IgD-negative memory B cell (primary cell): Measurements from ENCODE around the gene PARP8. TPM values are rescaled to one million over a fixed set of nuclear protein-coding genes. Genes with fewer than 3 reads are reported as not detected.
"Not testable (repeated sequence)": the region's sequence is repeated elsewhere in the genome, so short reads cannot be mapped to it uniquely, and the experiment has no call there.

Experiments
- H3K27ac Mint-ChIP-seq, 3 donors: one replicate each; pipeline ENCODE4 v1.8.0; 2020 to 2022; ENCODE audit warnings: mild to moderate bottlenecking in 3 of 3, mixed read lengths in 3 of 3, moderate library complexity in 1 of 3
- H3K27me3 Mint-ChIP-seq: one replicate; pipeline ENCODE4 v1.8.0; 2021; ENCODE audit warnings: mixed read lengths
- H3K36me3 Mint-ChIP-seq: one replicate; pipeline ENCODE4 v1.8.0; 2020; ENCODE audit warnings: mild to moderate bottlenecking, mixed read lengths
- H3K4me1 Mint-ChIP-seq, 3 donors: one replicate each; pipeline ENCODE4 v1.8.0; 2020 to 2022; ENCODE audit warnings: mixed read lengths in 3 of 3, mild to moderate bottlenecking in 1 of 3
- H3K4me3 Mint-ChIP-seq, 4 donors: one replicate each; pipeline ENCODE4 v1.8.0; 2020 to 2022; ENCODE audit warnings: mild to moderate bottlenecking in 4 of 4, mixed read lengths in 4 of 4, moderate library complexity in 3 of 4
- H3K9me3 Mint-ChIP-seq, 3 donors: one replicate each; pipeline ENCODE4 v1.8.0; 2020 to 2021; ENCODE audit warnings: mixed read lengths in 3 of 3, mild to moderate bottlenecking in 1 of 3
- polyA plus RNA-seq: library from polyadenylated mRNA; unstranded; fragments of 300-500 nt; fragmentation: Illumina TruSeq; gene quantifications from one replicate; pipeline ENCODE4 v1.2.3, GENCODE V29; 2021

PARP8 gene
- 34.1 TPM for polyA plus RNA-seq

- H3K36me3 Mint-ChIP-seq = peaks cover 2% of the 10 kb centered on the region
- peaks cover 19 to 34% (median 26%) of the 10 kb centered on the region in 3 donors for H3K4me1 Mint-ChIP-seq
- H3K27ac Mint-ChIP-seq = peak within 1 kb of the TSS; percentile 97 to 99 (median 98)
- H3K9me3 Mint-ChIP-seq = peaks cover 0 to 2% (median 0%) of the 10 kb centered on the region in 3 donors
- H3K4me3 Mint-ChIP-seq = peak within 1 kb of the TSS; percentile 89 to 98 (median 97)
- H3K27me3 Mint-ChIP-seq = no peaks in the 10 kb centered on the region
These were observed at the start of gene PARP8 for GRCh38 chr5:50666261-50667022. PARP8 (plus strand) TSS chr5:50666637; CDS start chr5:50667096, 459 bp downstream.

GRCh38 chr5:50623666-50624065 is 42.8 kb upstream of the PARP8 start:
- H3K9me3 Mint-ChIP-seq = peaks cover 0 to 4% (median 3%) of the 10 kb centered on the region in 3 donors
- H3K4me1 Mint-ChIP-seq = peaks cover 0 to 4% (median 0%) of the 10 kb centered on the region in 3 donors
- H3K27ac Mint-ChIP-seq = no peak overlapping the region
- H3K27me3 Mint-ChIP-seq = no peaks in the 10 kb centered on the region
- no peaks in the 10 kb centered on the region for H3K36me3 Mint-ChIP-seq
- no peak overlapping the region for H3K4me3 Mint-ChIP-seq

DNA sequence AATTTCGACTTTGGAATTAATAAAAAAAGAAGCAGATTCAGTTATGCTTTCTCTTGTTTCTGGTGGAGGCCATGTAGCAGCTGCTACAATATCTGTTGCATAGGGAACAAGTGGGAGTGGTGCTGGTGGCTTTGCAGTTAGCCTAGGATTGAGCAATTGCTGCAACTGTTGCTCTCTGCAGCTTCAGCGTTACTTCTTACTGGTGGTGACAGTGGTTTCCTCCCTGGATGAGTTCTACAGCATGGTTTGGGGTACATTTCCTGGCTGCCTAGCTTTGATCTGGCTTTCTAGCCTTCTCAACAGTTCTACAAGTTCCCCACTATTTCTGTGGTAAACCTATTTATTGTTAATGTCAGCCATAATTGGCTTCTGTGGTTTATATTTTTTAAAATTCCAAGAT is 31.6 kb upstream of the PARP8 start:
- not testable (repeated sequence) for H3K27me3 Mint-ChIP-seq, H3K4me3 Mint-ChIP-seq, H3K27ac Mint-ChIP-seq, H3K9me3 Mint-ChIP-seq, H3K36me3 Mint-ChIP-seq, H3K4me1 Mint-ChIP-seq

DNA sequence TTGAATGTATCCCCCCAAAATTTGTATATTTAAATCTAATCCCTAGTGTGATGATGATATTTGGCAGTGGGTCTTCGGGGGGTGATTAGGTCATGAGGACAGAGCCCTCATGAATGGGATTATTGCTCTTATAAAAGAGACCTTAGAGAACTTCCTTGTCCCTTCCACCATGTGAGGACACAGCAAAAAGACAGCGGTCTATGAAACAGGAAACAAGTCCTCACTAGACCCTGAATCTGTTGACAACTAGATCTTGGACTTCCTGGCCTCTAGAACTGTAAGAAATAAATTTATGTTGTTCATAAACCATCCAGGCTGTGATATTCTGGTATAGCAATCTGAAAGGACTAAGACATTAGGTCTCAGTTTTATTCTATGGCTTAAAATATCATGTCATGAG is 28.9 kb upstream of the PARP8 start:
- H3K36me3 Mint-ChIP-seq, H3K9me3 Mint-ChIP-seq, H3K4me3 Mint-ChIP-seq, H3K27me3 Mint-ChIP-seq, H3K27ac Mint-ChIP-seq, H3K4me1 Mint-ChIP-seq: not testable (repeated sequence)

DNA sequence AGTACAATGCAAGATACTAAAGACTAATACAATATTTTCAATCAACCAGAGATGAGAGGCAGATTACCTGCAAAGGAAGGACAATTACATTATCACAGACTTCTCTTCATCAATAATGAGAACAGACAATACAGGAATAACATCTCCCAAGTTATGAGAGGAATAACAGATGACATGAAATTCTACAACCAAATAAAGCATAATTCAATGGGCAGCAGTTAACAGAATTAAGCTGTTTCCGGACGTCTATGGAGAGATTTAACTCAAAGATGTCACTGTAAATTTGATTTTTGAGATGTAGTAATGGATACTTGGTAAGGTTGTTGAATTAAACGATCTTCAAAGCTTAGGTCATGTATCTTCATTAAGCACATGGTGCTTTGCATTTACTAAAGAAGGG is 19.8 kb upstream of the PARP8 start:
- Mint-ChIP-seq H3K36me3 (no peaks in the 10 kb centered on the region), H3K27me3 (no peaks in the 10 kb centered on the region), H3K4me1 (peaks cover 0 to 2% (median 0%) of the 10 kb centered on the region in 3 donors), H3K9me3 (peaks cover 0 to 3% (median 0%) of the 10 kb centered on the region in 3 donors), H3K27ac (no peak overlapping the region), H3K4me3 (no peak overlapping the region)

DNA sequence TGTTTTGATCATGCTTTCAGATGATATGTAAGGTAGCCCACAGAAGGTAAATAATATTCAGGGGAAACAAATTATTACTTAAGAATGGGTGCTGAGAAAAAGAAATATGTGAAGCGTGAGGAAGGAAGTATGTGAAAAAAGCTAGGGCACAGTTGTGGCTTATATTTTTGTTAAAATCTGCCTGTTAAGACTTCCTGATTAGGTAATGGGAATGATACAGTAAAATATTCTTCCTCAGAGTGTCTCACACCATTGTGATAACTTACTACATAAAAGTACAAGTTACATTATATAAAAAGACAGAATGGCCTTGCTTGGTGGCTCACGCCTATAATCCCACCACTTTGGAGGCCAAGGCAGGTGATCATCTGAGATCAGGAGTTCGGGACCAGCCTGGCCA is 18.7 kb upstream of the PARP8 start:
- Mint-ChIP-seq H3K9me3 (peaks cover 0 to 3% (median 0%) of the 10 kb centered on the region in 3 donors), H3K4me1 (peaks cover 0 to 2% (median 0%) of the 10 kb centered on the region in 3 donors), H3K27me3 (no peaks in the 10 kb centered on the region), H3K27ac (no peak overlapping the region), H3K36me3 (no peaks in the 10 kb centered on the region), H3K4me3 (no peak overlapping the region)

GRCh38 chr5:50653946-50654345 is 12.5 kb upstream of the PARP8 start:
- Mint-ChIP-seq H3K4me1 (peaks cover 15 to 22% (median 20%) of the 10 kb centered on the region in 3 donors), H3K36me3 (peaks cover 3% of the 10 kb centered on the region), H3K9me3 (no peaks in the 10 kb centered on the region), H3K27ac (peak overlapping the region; percentile 11 to 78 (median 21)), H3K27me3 (no peaks in the 10 kb centered on the region), H3K4me3 (peak overlapping the region in 3 of 4 donors; percentile 2 to 81 (median 40))

GRCh38 chr5:50655067-50655809 is 11.2 kb upstream of the PARP8 start:
- Mint-ChIP-seq H3K9me3 (no peaks in the 10 kb centered on the region), H3K4me3 (peak overlapping the region in 1 of 4 donors; percentile 74), H3K4me1 (peaks cover 15 to 20% (median 20%) of the 10 kb centered on the region in 3 donors), H3K27me3 (no peaks in the 10 kb centered on the region), H3K36me3 (peaks cover 3% of the 10 kb centered on the region), H3K27ac (peak overlapping the region in 1 of 3 donors; percentile 11)

GRCh38 chr5:50655810-50656205 is 10.6 kb upstream of the PARP8 start:
- Mint-ChIP-seq H3K4me3 (no peak overlapping the region), H3K27me3 (no peaks in the 10 kb centered on the region), H3K9me3 (no peaks in the 10 kb centered on the region), H3K27ac (no peak overlapping the region), H3K36me3 (peaks cover 3% of the 10 kb centered on the region), H3K4me1 (peaks cover 15 to 21% (median 20%) of the 10 kb centered on the region in 3 donors)

- Mint-ChIP-seq H3K36me3 (peaks cover 3% of the 10 kb centered on the region), H3K27me3 (no peaks in the 10 kb centered on the region), H3K27ac (no peak overlapping the region), H3K9me3 (no peaks in the 10 kb centered on the region), H3K4me1 (peaks cover 15 to 21% (median 20%) of the 10 kb centered on the region in 3 donors), H3K4me3 (no peak overlapping the region)
These were observed 9.4 kb upstream of the PARP8 start for GRCh38 chr5:50657044-50657443.

GRCh38 chr5:50658246-50658645 is 8.2 kb upstream of the PARP8 start:
- peaks cover 3% of the 10 kb centered on the region for H3K36me3 Mint-ChIP-seq
- peak overlapping the region; percentile 5 to 39 (median 18) for H3K27ac Mint-ChIP-seq
- peaks cover 15 to 21% (median 20%) of the 10 kb centered on the region in 3 donors for H3K4me1 Mint-ChIP-seq
- no peaks in the 10 kb centered on the region for H3K27me3 Mint-ChIP-seq
- H3K4me3 Mint-ChIP-seq = no peak overlapping the region
- no peaks in the 10 kb centered on the region for H3K9me3 Mint-ChIP-seq

- peaks cover 2% of the 10 kb centered on the region for H3K36me3 Mint-ChIP-seq
- peaks cover 0 to 2% (median 0%) of the 10 kb centered on the region in 3 donors for H3K9me3 Mint-ChIP-seq
- no peak overlapping the region for H3K4me3 Mint-ChIP-seq
- H3K27ac Mint-ChIP-seq = peak overlapping the region in 2 of 3 donors; percentile 7 to 35
- H3K4me1 Mint-ChIP-seq = peaks cover 12 to 18% (median 16%) of the 10 kb centered on the region in 3 donors
- no peaks in the 10 kb centered on the region for H3K27me3 Mint-ChIP-seq
These were observed 2.8 kb upstream of the PARP8 start for GRCh38 chr5:50663636-50664035.

DNA sequence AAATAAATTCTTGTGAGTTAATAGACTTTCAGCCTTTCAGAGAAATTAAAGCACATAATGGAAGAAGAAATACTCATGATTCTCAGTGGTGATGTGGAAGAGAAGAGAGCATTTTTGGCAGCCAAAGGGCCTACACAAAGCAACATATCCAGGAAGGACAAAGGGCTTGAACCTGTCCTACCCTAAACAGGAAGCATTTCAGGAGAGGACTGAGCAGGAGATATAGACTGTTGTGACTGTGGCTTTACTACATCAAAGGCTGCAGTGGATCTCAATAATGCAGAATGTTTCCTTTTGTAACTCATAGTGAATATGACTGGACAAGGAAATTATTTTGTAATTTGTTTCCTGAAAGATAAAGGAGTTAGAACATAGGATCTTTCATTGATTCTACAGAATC is 1.3 kb upstream of the PARP8 start:
- H3K27ac Mint-ChIP-seq = peak overlapping the region; percentile 97 to 99 (median 98)
- H3K9me3 Mint-ChIP-seq = peaks cover 0 to 2% (median 0%) of the 10 kb centered on the region in 3 donors
- peaks cover 15 to 28% (median 18%) of the 10 kb centered on the region in 3 donors for H3K4me1 Mint-ChIP-seq
- H3K36me3 Mint-ChIP-seq = peaks cover 2% of the 10 kb centered on the region
- no peaks in the 10 kb centered on the region for H3K27me3 Mint-ChIP-seq
- peak overlapping the region in 3 of 4 donors; percentile 89 to 98 (median 96) for H3K4me3 Mint-ChIP-seq

DNA sequence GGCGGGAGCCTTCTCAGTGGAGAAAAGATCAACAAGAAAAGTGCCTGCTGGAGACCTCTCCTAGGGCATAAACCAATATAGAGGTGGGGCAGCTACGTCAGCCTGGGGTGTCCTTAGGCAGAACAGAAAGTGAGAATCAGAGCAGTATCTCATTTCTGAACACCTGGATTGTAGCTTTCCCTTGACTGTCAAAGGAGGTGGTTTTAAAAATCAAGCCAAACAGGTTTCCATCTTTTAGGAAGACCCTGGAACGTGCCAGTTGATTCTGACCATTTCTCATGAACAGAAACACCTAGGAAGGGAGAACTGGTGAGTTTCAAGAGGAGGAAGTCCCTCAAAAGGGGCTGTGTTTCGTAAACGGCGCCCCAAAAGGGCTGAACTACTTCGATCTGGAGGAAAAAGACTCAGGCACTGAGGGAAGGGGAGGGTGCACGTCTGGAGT is 655 bp upstream of the PARP8 start:
- Mint-ChIP-seq H3K4me1 (peaks cover 19 to 30% (median 21%) of the 10 kb centered on the region in 3 donors), H3K27ac (peak overlapping the region; percentile 97 to 99 (median 98)), H3K4me3 (peak overlapping the region; percentile 89 to 98 (median 97))
- not testable (repeated sequence) for H3K27me3 Mint-ChIP-seq, H3K36me3 Mint-ChIP-seq, H3K9me3 Mint-ChIP-seq

- H3K36me3 Mint-ChIP-seq = peaks cover 6% of the 10 kb centered on the region
- H3K4me1 Mint-ChIP-seq = peaks cover 22 to 39% (median 30%) of the 10 kb centered on the region in 3 donors
- peak overlapping the region; percentile 97 to 99 (median 98) for H3K27ac Mint-ChIP-seq
- peak overlapping the region; percentile 89 to 96 (median 94) for H3K4me3 Mint-ChIP-seq
- no peaks in the 10 kb centered on the region for H3K27me3 Mint-ChIP-seq
- peaks cover 0 to 2% (median 0%) of the 10 kb centered on the region in 3 donors for H3K9me3 Mint-ChIP-seq
These were observed 701 bp downstream of the PARP8 start for GRCh38 chr5:50667023-50667652.
